Suppressor macrophage treated with lipopolysaccharide for 1 hour (primary cell): Measurements from ENCODE around the gene CDK16.

Experiments
- DNase-seq, 3 donors: peaks; one replicate each; pipeline ENCODE4 v3.0.0-alpha.2; 2020 to 2022

The CDK16 gene

DNA sequence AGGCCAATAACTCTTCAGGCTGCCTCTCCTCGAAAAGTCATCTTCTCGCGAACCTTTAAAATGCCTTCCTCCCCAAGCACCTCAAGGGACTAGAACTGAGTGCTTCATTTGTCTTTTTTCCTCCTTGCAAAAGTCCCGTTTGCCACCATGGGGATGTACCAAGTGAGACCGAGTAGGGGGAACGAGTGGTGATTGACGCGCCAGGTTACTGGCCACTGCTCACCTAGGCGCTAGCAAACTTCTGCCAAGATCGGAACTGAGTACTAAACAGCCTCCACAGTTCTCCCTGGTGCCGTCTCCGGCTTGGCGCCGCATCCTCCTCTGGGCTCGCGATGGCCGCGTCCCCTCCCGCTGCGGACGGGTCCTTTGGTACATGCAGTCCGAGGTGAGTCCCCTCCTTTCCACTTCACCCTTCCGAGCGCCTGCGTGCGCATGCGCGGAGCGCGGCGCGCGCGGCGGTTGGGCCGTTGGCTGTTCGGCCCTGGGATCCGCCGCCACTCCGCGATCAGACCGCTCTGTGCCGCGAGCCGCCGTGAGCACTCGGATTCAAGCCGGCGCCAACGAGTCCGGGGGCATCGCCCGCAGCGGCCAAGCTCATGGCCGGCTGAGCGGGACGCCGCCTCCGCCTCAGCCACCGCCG is at the start of gene CDK16:
Gene CDK16, plus strand, starts transcription at position 402 of the 640 bp plus-strand sequence. CDS start 4,877 bp downstream, outside the sequence.
- peak; percentile 78 to 85 (median 80) for DNase-seq

DNA sequence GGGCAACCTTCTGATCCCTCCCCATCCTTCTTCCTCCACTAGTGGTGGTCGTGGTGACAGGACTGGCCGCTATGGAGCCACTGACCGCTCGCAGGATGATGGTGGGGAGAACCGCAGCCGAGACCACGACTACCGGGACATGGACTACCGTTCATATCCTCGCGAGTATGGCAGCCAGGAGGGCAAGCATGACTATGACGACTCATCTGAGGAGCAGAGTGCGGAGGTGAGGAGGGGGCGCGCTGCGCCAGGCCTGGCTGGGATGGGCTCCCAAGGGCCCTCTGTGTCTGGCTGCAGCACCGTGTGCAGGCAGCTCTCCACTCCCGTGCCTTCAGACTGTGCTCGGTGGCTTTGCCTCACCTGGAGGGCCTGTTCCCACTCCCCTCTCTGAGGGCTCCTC is 49.2 kb upstream of the CDK16 start:
- no peak for DNase-seq

DNA sequence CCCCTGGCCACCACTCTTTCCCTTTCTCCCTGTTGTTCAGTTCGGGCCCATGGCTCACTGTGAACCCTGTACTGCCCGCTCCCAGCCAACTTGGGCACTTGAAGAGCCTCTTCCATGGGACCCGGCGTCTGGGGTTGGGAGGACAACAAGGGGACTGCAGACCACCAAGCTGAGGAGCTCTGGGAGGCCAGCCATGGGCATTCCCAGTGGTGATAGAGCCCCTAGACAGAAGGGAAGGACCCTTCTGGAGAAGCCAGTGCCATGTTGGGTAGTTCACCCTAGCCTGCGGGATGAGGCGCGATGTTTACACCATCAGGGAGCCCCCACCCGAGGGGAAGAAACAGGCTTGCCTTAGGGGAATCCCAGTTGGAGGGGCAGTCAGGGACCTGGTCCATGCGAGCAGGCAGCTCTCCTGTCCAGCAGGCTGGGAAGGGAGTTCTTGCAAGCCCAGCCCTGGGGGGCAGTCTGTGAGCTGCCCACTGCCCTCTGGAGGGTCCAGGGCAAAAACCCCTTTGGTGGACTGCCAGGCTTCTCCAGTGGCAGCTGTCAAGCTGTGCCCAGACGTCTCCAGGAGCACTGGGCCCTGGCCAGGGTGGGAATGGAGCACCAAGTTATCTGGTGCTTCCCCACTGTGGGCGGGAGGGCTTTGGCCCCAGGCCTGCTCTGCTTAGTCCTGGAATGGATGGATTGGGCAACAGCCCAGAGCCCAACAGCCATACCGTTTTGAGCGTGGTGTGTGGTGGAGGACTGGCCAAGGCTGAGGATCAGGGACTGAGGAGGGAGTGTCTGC is 48.6 kb upstream of the CDK16 start:
- no peak for DNase-seq

DNA sequence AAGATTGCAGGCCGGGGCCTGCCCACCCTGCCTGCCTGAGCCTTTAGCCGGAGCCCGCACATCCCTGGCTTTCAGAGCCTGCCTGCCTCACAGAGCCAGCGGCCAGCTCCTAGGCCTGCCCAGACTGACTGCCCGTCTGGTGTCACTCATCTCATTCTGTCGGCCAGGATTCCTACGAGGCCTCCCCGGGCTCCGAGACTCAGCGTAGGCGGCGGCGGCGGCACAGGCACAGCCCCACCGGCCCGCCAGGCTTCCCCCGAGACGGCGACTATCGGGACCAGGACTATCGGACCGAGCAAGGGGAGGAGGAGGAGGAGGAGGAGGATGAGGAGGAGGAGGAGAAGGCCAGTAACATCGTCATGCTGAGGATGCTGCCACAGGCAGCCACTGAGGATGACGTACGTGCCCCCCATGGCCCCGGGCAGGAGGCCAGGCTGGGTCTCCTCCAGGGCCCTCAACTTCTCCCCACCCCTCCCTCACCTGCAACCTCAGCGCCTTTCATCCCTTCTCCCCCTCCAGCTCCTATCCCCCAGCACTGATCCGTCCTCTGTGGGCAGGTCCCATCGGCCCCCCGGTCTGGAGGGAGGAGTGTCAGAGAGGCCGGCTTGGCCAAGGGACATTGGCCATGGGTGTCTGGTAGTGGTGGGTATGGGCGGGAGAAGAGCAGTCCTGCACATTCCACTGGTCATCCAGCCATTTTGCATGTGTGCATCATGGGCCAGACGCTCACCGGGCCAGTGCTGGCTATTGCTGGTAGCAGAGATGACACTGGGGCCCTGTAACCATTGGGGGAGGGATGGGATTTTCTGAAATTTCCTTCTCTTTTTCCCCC is 47.4 kb upstream of the CDK16 start:
- no peak for DNase-seq

DNA sequence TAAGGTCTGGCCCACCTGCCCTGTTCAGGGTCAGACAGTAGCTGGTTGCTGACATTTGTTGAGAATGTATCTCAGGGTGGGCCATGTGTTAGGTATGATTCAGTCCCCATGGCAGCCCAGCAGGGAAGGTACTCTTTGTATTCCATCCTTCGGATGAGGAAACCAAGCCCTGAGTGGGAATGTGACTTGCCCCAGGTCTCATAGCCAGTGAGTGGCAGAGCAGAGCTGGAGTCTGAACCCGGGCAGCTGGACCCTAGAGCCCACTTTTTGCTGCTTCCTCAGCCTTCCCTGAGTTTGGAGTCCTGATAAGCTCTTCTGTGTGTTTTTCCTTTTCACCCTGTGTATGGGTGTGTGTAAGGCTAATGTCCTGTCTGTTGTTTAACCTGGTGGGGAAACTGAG is 46.5 kb upstream of the CDK16 start:
- DNase-seq: no peak

DNA sequence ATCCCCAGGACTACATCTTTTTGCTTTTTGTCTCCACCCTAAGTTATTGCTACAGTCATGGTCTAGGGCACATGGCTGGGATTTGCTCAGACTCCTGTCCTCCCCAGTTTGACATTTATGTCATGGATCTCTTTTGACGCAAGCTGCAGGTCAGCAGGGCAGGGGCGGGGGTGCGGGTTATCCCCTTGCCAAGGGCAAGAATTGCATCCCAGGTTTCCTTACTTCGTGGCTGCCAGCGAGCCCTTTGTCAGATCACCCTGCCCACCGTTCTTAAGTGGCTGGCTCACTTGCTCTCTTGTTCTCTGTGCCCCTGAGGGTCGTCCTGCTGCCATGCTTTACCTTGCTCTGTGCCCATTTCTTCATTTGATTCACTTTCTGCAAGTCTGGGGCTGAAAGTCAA is 45.9 kb upstream of the CDK16 start:
- DNase-seq: no peak

DNA sequence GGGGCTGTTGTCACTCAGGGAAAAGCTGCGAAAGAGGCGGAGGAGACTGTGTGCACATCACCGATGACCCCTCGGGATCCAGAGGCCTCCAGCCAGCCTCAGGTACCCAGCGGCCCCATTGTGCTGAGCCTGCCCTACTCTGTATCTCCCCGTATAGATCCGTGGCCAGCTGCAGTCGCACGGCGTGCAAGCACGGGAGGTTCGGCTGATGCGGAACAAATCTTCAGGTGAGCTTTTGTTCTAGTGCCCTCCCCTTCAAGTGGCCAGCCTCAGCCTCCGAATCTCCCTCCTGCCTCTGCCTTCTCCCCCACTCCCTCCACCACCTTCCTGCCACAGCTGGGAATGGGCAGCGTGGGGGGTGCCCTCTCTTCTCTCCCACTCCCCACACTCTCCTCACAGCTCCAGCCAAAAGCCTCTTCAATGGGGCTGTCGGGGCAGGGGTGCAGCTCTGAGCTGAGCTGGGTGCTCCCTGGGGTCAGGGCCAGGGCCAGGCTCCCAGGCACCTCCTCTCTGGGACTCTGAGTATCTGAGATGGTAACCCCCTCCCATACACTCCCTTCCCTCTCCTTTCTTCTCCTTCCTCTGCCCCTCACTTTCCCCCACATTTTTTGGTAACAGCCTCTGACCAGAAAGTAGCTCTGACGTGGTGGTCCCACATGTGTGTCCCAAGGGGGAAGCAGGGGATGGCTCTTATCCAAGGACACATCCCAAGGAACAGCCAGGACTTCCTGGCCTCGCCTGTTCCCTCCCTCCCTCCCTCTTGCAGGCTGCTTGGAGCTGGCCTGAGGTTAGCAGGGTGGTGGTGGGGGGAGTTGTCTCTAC is 45.3 kb upstream of the CDK16 start:
- no peak for DNase-seq

DNA sequence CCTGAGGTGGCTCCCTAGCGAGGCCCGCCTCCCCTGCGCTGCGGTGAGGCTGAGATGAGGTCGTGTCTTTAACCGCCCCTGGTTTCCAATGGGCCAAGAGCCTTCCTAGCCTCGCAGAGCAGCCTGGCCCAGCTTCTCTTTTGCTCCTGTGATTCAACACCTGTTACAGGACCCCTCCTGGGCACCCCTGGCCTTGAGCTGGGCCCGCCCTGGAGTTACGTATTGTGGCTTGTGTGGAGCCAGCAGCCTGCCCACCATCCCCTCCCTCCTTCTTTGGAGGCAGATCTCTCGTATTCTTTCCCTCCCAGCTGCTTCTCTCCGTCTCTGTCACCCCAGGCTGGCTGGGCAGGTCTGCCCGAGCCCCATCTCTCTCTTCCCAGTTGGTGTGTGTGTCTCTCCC is 44.1 kb upstream of the CDK16 start:
- DNase-seq: no peak

DNA sequence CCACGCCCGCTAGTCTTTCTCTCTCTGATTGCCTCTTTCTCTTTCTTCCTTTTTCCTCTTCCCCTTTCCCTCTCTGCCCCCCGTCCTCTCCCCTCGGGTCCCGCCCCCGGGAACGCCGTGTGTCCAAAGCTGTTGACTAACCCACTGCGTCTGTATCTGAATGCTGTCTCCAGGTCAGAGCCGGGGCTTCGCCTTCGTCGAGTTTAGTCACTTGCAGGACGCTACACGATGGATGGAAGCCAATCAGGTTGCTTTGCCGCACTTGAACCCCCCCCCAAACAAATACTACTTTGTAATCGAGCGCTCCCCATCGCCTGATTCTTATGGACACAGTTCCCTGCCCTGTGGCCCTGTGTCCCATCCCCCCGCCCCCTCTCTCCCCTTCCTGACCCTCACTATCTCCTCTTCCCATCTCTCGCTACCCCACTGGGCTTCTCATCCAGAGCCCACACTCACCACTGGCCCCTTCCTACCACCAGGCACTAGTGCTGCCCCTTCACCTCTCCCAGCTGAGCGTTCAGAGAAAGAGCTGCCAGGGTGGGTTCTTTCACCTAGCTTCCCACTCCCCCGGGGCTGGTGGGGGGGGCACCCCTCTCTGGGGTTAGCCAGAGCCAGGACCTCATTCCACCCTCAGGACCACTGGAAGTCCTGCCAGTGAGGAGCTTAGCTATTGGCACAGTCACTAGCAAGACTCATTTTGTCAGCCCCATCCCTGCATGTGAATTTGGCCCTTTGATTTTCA is 43.5 kb upstream of the CDK16 start:
- no peak for DNase-seq

DNA sequence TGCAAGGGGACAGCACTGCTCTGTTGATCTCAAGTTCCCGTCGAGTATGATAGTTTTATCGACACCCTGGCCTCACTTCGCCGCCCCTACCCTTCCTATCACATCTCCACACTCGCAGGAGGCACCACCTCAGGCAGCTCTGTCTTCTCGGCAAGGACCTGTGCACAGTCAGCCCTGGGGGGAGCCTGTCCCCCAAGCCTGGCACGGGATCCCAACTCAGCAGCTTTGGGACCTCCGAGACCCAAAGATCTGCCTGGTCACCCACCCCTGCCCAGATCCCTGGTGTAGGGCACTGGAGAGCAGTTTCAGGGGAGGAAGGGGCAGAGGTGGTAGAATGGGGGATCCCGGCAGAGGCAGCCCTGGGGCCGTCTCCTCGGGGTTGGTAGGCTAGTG is 42.9 kb upstream of the CDK16 start:
- DNase-seq: no peak

DNA sequence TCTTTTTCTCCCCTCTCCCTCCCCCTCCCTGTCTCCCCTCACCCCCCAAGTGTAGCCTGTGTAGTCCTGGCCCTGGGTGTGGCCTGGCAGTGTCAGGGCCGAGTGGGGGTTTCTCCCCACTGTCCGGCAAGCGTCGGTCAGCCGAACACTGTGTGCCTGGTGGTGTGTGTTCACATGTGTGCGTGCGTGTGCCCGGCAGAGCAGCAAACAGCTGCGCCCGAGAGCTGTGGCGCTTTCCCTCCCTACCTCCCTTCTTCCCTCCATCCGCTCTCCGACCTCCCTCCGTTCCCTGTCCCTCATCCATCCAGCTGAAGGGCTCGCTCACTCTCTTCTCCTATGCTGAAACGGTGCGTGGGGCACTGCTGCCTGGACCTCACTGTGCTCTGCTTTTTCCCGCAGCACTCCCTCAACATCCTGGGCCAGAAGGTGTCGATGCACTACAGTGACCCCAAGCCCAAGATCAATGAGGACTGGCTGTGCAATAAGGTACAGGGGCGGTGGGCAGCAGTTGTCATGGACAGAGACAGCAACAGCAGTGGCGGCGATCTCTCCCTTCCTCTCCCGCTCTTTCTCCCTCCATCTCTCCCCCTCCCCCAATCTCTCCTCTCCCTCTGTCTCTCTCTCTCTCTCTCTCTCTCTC is 42.3 kb upstream of the CDK16 start:
- no peak for DNase-seq

DNA sequence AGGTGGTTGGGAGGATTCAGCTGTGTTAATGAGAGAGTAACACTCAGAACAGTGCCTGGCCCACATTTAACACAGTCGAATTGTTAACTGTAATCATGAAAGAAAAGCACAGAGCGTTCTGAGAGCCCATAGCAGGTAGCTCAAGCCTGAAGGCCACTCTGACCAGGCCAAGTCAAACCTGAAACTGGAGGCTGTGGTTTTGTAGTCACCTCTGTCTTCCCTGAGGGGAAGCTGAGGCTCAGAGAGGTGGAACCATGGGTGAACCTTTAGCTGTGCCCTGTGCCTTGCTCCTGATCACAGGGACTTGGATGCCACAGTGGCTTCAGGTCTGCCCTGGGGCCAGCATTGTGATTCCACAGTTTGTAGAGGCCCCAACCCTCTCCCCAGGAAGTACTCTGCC is 41.4 kb upstream of the CDK16 start:
- DNase-seq: no peak

DNA sequence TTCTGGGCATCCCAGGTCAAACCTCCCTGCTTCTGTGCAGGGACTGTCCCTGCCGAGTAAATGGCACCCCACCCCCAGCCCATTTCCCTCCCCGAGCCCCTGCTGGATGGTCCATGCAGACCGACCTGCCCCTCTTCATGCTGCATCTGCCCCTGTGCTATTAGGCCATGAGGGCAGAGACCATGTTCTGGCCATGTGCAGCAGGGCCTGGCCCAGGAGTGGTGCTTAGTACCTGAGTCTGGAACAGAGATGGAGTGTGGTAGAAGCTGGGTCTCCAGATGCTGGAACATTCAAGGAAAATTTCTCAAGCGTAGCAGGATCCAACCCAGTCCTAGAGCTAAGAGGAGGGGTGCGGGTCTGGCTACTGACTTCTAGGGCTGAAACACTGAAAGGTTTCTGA is 40.1 kb upstream of the CDK16 start:
- no peak for DNase-seq

DNA sequence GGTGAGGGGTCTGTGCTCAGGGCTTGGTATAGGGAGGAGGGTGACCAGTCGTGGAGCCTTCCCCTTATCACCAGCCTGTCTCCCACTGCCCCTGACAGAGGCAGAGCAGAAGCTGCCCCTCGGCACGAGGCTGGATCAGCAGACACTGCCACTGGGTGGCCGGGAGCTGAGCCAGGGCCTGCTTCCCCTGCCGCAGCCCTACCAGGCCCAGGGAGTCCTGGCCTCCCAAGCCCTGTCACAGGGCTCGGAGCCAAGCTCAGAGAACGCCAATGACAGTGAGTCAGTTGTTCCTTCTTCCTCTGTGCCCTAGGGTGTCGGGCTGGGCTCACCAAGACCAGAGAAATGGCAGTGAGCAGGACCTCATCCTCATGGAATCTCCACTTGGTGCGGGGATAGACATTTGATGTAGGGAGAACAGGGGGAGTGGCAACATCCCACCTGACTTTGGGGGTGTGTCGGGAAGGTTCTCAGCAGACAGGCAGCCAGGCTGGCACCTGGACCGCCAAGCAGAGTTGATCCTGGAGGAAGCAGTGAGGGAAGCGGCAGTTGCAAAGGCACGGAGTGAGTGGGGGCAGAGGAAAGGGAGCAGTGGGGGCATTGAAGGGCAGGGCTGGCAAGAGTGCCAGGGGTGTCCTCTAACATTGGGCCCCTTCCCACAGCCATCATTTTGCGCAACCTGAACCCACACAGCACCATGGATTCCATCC is 39.1 kb upstream of the CDK16 start:
- DNase-seq: no peak

DNA sequence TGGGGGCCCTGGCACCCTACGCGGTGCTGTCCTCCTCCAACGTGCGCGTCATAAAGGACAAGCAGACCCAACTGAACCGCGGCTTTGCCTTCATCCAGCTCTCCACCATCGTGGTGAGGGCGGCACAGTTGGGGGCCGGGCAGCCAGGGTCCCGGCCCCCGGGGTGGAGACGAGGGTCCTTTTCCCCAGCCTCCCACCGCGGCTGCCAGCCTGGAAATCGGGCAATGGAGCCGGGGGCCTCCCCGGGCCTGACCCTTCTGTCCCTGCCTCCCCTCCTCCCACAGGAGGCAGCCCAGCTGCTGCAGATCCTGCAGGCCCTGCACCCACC is 38.6 kb upstream of the CDK16 start:
- DNase-seq: no peak

DNA sequence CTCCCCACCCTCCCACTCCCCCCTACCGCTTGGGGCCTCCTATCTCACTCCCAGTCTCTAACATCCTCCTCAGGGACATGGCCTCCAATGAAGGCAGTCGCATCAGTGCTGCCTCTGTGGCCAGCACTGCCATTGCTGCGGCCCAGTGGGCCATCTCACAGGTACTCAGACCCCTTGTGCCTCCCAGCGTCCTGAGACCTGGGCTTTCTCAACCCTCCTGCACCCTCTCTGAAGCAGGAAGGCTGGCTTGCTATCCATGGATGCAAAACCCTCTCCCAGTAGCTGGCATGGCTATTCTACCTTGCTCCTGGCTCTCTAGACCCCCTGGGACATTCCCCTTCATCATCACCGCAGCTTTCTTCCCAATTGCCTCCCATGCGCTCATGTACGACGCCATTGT is 38.1 kb upstream of the CDK16 start:
- no peak for DNase-seq

DNA sequence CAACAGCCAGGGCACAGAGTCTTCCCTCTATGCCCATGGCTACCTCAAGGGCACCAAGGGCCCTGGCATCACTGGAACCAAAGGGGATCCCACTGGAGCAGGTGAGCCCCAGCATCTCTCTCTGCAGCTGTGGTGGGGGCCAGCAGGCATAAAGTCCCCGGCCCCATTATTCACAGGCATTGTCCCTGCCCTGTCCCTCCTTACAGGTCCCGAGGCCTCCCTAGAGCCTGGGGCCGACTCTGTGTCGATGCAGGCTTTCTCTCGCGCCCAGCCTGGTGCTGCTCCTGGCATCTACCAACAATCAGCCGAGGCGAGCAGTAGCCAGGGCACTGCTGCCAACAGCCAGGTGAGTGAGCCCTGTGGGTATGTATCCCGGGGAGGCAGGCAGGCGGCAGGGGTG is 37.2 kb upstream of the CDK16 start:
- DNase-seq: no peak

DNA sequence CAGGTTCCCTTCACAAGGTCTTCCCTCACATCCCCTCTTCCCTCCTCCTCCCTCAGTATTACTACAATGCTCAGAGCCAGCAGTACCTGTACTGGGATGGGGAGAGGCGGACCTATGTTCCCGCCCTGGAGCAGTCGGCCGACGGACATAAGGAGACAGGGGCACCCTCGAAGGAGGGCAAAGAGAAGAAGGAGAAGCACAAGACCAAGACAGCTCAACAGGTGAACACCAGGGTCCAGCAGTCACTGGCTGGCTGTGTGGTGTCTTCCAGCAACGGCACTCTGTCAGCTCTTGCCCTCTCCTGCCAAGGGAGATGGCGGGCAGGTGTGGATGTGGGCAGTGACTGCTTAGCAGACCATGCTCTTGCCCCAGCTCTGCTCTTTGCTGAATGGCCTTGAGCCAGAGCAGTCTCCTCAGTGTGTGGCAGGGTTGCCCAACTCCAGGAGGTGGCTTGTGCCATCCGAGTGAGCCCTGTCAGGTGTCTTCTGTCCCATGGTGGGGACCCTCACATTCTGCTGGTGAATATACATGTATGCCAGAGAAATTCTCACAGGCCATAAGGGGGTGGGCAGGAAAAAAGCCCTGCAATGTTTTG is 36.3 kb upstream of the CDK16 start:
- no peak for DNase-seq

DNA sequence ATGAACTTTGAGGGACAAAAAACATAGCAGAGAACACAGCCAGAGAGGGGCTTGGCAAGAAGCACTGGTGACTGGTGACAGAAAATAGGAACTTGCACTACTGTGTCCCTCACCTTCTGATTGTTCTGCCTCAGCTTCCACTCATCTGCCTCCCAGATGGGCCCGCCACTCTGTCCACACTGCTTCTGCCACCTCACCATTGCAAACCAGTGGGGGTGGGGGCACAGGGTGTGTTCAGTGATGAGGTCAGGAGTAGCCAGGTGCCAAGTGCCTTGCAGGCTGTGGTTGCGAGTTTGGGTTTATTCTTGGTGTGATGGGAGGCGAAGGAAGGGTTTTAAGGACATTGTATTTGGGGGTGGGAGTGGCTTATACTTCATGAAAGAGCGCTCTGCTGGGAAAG is 34.0 kb upstream of the CDK16 start:
- no peak for DNase-seq

DNA sequence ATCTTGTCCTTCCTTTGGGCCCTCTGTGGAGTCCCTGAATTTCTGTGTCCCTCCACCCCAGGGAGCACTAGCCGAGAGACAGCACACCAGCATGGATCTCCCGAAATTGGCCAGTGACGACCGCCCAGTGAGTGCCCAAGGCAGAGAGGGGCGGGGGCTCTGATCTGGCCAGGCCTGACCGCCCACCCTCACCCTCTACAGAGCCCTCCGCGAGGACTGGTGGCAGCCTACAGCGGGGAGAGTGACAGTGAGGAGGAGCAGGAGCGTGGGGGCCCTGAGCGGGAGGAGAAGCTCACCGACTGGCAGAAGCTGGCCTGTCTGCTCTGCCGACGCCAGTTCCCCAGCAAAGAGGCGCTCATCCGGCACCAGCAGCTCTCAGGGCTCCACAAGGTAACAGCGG is 33.2 kb upstream of the CDK16 start:
- no peak for DNase-seq
